ENCODE results near the gene BUD13. TPM values are rescaled to one million over a fixed set of nuclear protein-coding genes. Genes with fewer than 3 reads are reported as not detected.

BUD13 gene
- total RNA-seq, 1 donor from 2014 or later, result 21.4 TPM

DNA sequence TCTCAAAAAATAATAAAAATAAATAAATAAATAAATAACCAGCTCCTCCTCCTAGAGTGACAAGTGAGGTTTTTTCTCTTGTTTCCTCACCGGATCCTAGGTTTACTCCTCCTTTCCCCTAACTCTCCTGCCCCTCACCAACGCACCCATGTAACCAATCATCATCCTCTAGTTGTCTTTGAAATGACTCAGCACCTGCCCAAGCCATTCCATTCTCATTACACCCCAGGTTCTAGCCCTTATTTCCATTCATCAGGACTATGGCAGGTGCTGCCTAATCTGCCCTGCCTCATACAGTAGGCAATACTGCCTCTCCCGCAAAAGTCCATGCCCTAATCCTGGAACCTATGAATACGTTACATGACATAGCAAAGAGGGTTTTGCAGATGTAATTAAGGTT is 60.4 kb downstream of the BUD13 start:
- no peak for DNase-seq (ENCODE audit: low spot score in 2 of 2, unreplicated experiment in 2 of 2)
- no peaks in the 10 kb centered on the region for H3K4me1 Mint-ChIP-seq
- H3K36me3 Mint-ChIP-seq, result no peaks in the 10 kb centered on the region
- no peaks in the 10 kb centered on the region for H3K9me3 Mint-ChIP-seq
- peaks cover 27% of the 10 kb centered on the region for H3K27me3 Mint-ChIP-seq (ENCODE audit: low read depth)
- H3K4me3 Mint-ChIP-seq, result no peak overlapping the region
- H3K27ac Mint-ChIP-seq, result no peak overlapping the region
- TF ChIP-seq, protein P1, sequence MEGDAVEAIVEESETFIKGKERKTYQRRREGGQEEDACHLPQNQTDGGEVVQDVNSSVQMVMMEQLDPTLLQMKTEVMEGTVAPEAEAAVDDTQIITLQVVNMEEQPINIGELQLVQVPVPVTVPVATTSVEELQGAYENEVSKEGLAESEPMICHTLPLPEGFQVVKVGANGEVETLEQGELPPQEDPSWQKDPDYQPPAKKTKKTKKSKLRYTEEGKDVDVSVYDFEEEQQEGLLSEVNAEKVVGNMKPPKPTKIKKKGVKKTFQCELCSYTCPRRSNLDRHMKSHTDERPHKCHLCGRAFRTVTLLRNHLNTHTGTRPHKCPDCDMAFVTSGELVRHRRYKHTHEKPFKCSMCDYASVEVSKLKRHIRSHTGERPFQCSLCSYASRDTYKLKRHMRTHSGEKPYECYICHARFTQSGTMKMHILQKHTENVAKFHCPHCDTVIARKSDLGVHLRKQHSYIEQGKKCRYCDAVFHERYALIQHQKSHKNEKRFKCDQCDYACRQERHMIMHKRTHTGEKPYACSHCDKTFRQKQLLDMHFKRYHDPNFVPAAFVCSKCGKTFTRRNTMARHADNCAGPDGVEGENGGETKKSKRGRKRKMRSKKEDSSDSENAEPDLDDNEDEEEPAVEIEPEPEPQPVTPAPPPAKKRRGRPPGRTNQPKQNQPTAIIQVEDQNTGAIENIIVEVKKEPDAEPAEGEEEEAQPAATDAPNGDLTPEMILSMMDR (IDR thresholded peaks at IDR 0.05; ENCODE audit: unreplicated experiment), result no peak

DNA sequence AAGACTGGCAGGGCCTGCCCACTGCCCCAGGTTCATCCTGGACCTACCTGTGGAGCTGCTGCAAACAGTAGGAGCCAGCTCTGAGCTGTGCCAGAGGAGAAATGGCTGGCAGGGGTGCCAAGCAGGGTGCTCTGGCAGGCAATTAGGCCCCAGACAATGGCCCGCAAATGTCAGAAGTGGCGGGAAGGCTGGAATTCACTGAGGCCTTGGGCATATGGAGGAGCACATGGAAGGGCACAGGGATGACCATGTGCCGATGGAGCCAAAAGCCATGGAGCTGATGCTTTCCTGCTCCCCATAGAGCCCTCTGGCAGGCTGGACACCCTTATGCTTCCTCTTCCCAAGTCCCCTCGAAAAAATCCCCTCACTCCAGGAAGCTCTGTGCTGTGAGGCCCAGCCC is 62.0 kb downstream of the BUD13 start:
- H3K27ac Mint-ChIP-seq, result no peak overlapping the region
- TF ChIP-seq, protein P1 (IDR thresholded peaks at IDR 0.05; ENCODE audit: unreplicated experiment), result no peak
- no peaks in the 10 kb centered on the region for H3K36me3 Mint-ChIP-seq
- H3K4me1 Mint-ChIP-seq, result no peaks in the 10 kb centered on the region
- no peak for DNase-seq (ENCODE audit: low spot score in 2 of 2, unreplicated experiment in 2 of 2)
- H3K9me3 Mint-ChIP-seq, result no peaks in the 10 kb centered on the region
- H3K27me3 Mint-ChIP-seq (ENCODE audit: low read depth), result peaks cover 27% of the 10 kb centered on the region
- H3K4me3 Mint-ChIP-seq, result no peak overlapping the region

DNA sequence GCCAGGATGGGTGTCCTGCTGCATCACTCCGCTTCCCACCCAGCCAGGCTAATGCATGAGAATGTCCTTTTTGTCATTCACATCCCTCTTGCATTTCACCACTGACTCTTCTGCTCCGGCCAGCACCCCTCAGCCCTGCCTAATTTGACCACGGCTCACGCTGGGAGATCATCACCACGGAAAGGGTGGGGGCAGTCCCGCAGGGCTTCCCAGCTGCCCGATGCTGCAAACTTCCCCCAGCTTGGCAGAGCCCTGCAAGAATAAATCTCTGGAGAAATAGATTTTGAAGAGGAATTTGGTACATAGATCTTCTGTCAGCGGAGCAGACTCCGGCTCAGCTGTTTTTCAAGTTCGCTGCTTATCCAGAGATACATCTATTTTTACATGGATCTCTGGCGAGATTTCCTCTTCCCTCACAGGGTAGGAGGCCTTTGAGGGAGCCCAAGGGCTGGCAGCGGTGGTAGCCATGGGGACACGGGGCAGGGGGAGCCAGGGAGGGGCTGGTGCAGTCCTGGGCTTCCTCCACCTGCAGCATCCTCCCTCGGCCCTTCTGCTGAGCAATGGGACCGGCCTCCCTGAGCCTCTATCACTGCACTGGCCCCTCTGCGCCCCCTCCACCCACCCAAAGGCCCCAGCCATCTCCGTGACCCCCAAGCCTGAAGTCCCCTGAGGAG is 62.6 kb downstream of the BUD13 start:
- no peaks in the 10 kb centered on the region for H3K36me3 Mint-ChIP-seq
- no peak for DNase-seq (ENCODE audit: low spot score in 2 of 2, unreplicated experiment in 2 of 2)
- H3K27ac Mint-ChIP-seq, result no peak overlapping the region
- H3K27me3 Mint-ChIP-seq (ENCODE audit: low read depth), result peaks cover 27% of the 10 kb centered on the region
- TF ChIP-seq, protein P1 (IDR thresholded peaks at IDR 0.05; ENCODE audit: unreplicated experiment), result no peak
- no peak overlapping the region for H3K4me3 Mint-ChIP-seq
- H3K9me3 Mint-ChIP-seq, result no peaks in the 10 kb centered on the region
- no peaks in the 10 kb centered on the region for H3K4me1 Mint-ChIP-seq

DNA sequence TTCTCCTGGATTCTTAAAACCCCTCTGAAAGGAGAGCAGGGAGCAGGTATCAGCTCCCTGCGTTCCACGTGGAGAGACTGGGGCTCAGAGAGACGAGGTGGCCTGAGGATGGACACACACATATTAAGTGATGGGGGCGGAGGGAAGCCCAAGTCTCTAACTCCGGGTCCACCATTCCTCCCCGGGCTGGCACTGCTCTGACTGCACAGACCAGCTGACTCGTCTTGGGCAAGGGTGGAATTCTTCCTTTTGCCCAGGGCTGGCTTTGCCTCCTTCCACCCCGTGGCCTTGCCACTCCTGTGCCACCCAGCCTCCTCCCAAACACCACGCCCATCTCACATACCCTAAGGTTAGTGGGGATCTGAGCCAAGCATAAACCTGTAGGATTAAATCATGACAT is 65.0 kb downstream of the BUD13 start:
- no peak overlapping the region for H3K27ac Mint-ChIP-seq
- TF ChIP-seq, protein P1 (IDR thresholded peaks at IDR 0.05; ENCODE audit: unreplicated experiment), result no peak
- H3K9me3 Mint-ChIP-seq, result no peaks in the 10 kb centered on the region
- no peak overlapping the region for H3K4me3 Mint-ChIP-seq
- H3K27me3 Mint-ChIP-seq (ENCODE audit: low read depth), result peaks cover 27% of the 10 kb centered on the region
- H3K36me3 Mint-ChIP-seq, result no peaks in the 10 kb centered on the region
- no peak for DNase-seq (ENCODE audit: low spot score in 2 of 2, unreplicated experiment in 2 of 2)
- H3K4me1 Mint-ChIP-seq, result no peaks in the 10 kb centered on the region

DNA sequence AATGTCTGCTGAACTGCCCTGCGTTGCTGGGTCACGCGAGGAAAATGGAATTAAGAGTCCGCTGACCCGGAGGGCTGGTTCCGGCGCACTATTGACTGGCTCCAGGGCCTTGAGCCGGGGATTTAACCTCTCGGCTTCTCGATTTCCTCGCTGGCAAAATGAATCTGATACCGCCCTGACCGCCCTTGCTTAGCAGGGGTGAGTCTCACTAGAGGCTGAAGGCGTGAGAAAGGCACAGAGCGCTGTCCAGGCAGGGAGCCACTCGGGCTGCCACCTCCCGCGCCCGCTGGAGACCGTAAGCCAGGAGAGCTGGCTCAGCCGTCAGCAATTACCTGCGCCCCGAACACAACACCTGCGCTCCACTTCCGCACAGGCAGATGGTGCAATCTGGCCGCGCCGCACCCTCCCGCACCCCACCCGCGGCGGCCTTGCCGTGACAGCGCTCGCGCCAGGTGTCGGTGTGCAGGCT is 65.6 kb downstream of the BUD13 start:
- no peaks in the 10 kb centered on the region for H3K4me1 Mint-ChIP-seq
- TF ChIP-seq, protein P1 (IDR thresholded peaks at IDR 0.05; ENCODE audit: unreplicated experiment), result no peak
- H3K9me3 Mint-ChIP-seq, result peaks cover under 1% of the 10 kb centered on the region
- no peaks in the 10 kb centered on the region for H3K36me3 Mint-ChIP-seq
- DNase-seq (ENCODE audit: low spot score in 2 of 2, unreplicated experiment in 2 of 2), result no peak
- H3K27ac Mint-ChIP-seq, result no peak overlapping the region
- H3K4me3 Mint-ChIP-seq, result no peak overlapping the region
- peaks cover 27% of the 10 kb centered on the region for H3K27me3 Mint-ChIP-seq (ENCODE audit: low read depth)
